Uterus (tissue), 2 donors: ENCODE results near the gene ZNF410.

ENCODE experiments used
- POLR2A ChIP-seq, 2 donors: fragments of 450-650 bp; IDR thresholded peaks; one replicate each; pipeline ENCODE4 v1.6.1; 2016; ENCODE audit warnings: antibody characterized with exemption in 2 of 2, mild to moderate bottlenecking in 1 of 2, moderate library complexity in 1 of 2
- TF ChIP-seq, protein P1 (sequence below), 4 experiments: fragments of 200-600 bp in 2 of 4; fragments of 450-650 bp in 2 of 4; sonication (generic) in 2 of 4; IDR thresholded peaks; one replicate each; pipeline ENCODE4 v1.5.1; 2016 to 2019; ENCODE audit warnings: antibody characterized with exemption in 4 of 4, mild to moderate bottlenecking in 2 of 4, moderate library complexity in 1 of 4

DNA sequence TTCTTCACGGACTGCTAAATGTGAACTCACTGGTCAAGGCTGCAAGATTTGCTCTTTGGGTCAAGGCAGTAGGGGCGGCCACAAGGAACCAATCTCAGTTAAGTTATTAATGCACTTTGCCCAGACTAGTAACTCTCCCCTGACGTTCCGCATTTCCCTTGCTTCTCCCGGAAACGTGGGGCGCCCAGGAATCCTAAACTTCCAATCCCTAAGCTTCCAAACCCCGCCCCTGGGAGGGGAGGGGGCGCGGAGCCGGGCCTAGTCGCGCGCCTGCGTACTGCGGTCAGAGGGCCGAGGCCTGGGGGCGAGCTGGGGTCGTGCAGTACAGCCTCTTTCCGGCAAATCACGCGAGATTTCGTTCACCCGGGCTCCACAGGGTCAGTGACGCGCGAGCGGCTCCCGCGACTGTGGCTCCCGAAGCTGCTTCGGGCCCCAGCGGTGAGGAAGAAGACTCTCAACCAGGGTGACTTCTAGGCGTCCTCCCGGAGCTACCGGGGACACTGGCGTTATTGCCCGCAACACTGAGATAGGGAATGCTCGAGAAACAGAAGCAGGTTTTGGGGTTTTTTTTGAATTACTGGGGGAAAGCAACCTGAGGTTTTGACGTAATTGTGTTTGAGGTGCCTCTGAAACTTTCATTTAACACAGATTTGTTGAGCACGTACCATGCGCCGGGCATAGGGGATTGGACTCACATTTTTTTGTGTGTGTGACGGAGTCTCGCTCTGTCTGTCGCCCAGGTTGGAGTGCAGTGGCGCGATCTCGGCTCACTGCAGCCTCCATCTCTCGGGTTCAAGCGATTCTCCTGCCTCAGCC lies 34.9 kb upstream of the ZNF410 start, which contains the start of gene PTGR2:
- TF ChIP-seq, protein P1, sequence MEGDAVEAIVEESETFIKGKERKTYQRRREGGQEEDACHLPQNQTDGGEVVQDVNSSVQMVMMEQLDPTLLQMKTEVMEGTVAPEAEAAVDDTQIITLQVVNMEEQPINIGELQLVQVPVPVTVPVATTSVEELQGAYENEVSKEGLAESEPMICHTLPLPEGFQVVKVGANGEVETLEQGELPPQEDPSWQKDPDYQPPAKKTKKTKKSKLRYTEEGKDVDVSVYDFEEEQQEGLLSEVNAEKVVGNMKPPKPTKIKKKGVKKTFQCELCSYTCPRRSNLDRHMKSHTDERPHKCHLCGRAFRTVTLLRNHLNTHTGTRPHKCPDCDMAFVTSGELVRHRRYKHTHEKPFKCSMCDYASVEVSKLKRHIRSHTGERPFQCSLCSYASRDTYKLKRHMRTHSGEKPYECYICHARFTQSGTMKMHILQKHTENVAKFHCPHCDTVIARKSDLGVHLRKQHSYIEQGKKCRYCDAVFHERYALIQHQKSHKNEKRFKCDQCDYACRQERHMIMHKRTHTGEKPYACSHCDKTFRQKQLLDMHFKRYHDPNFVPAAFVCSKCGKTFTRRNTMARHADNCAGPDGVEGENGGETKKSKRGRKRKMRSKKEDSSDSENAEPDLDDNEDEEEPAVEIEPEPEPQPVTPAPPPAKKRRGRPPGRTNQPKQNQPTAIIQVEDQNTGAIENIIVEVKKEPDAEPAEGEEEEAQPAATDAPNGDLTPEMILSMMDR (IDR thresholded peaks at IDR 0.05) = peak in 3 of 4 experiments; percentile 14 to 49 (median 23)
- TF ChIP-seq POLR2A (IDR thresholded peaks at IDR 0.05) = peak; percentile 60 to 90
